BLaER1 (cell line): ENCODE results near the gene ELFN2.

Experiments
- H3K27ac ChIP-seq: shearing (Covaris generic); formaldehyde crosslinking; 2 replicates; pipeline ENCODE4 v1.8.1; 2022
- H3K27me3 ChIP-seq: shearing (Covaris generic); formaldehyde crosslinking; 2 replicates; pipeline ENCODE4 v1.8.1; 2022
- H3K36me3 ChIP-seq: shearing (Covaris generic); formaldehyde crosslinking; 2 replicates; pipeline ENCODE4 v1.8.1; 2022
- H3K4me1 ChIP-seq: shearing (Covaris generic); formaldehyde crosslinking; 2 replicates; pipeline ENCODE4 v1.8.1; 2022
- H3K4me2 ChIP-seq: shearing (Covaris generic); formaldehyde crosslinking; 2 replicates; pipeline ENCODE4 v1.8.1; 2022
- H3K4me3 ChIP-seq: shearing (Covaris generic); formaldehyde crosslinking; 2 replicates; pipeline ENCODE4 v1.8.1; 2022
- H3K9ac ChIP-seq: shearing (Covaris generic); formaldehyde crosslinking; 2 replicates; pipeline ENCODE4 v1.8.1; 2022
- H3K9me3 ChIP-seq: shearing (Covaris generic); formaldehyde crosslinking; 2 replicates; pipeline ENCODE4 v1.8.1; 2022
- H4K20me1 ChIP-seq: shearing (Covaris generic); formaldehyde crosslinking; 2 replicates; pipeline ENCODE4 v1.8.1; 2022
- Cebpa-rat ChIP-seq: shearing (Covaris generic); IDR thresholded peaks from 2 replicates; pipeline ENCODE4 v1.8.1; 2022

Gene ELFN2

DNA sequence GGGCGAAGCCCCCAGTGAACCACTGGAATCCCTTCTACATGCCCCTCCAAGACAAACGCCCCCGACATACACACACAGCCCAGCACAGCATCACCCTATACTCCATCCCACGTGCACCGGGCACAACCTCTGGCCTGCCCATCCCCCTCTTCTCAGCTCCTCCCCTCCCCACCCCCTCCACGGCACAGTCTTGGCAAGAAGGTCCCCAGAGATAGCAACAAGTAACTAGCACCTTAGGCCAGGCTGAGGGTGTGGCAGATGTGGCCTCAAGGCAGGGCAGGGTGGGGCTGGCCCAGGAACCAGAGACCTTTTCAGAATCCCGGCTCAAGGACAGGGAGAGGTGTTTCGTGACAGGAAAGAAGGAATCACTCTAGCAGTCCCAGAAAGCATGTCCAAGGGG lies 90.7 kb downstream of the ELFN2 start:
- H4K20me1 ChIP-seq, result peaks cover 18% of the 10 kb centered on the region; the same call in 1 of the 2 replicates
- no peaks in the 10 kb centered on the region for H3K9me3 ChIP-seq
- H3K27me3 ChIP-seq, result peaks cover 70% of the 10 kb centered on the region
- no peak overlapping the region for H3K9ac ChIP-seq
- H3K4me3 ChIP-seq, result no peak overlapping the region
- H3K4me2 ChIP-seq, result no peak overlapping the region
- no peak for TF ChIP-seq Cebpa-rat
- H3K27ac ChIP-seq, result no peak overlapping the region
- peaks cover 31% of the 10 kb centered on the region for H3K4me1 ChIP-seq
- no peaks in the 10 kb centered on the region for H3K36me3 ChIP-seq

GRCh38 chr22:37335806-37336199 lies 91.5 kb downstream of the ELFN2 start:
- H4K20me1 ChIP-seq, result peaks cover 18% of the 10 kb centered on the region; the same call in 1 of the 2 replicates
- H3K4me1 ChIP-seq, result peaks cover 32% of the 10 kb centered on the region
- H3K36me3 ChIP-seq, result no peaks in the 10 kb centered on the region
- H3K4me2 ChIP-seq, result peak overlapping the region; percentile 33; the same call in 1 of the 2 replicates
- peaks cover 74% of the 10 kb centered on the region for H3K27me3 ChIP-seq
- H3K4me3 ChIP-seq, result no peak overlapping the region
- H3K9ac ChIP-seq, result no peak overlapping the region
- no peak for TF ChIP-seq Cebpa-rat
- no peaks in the 10 kb centered on the region for H3K9me3 ChIP-seq
- no peak overlapping the region for H3K27ac ChIP-seq

GRCh38 chr22:37334859-37335805 lies 92.1 kb downstream of the ELFN2 start:
- Histone ChIP-seq H3K36me3 (no peaks in the 10 kb centered on the region), H3K27me3 (peaks cover 74% of the 10 kb centered on the region), H3K27ac (no peak overlapping the region), H3K9ac (no peak overlapping the region), H3K4me3 (peak overlapping the region; percentile 25; the same call in 1 of the 2 replicates), H3K4me1 (peaks cover 39% of the 10 kb centered on the region), H4K20me1 (peaks cover 18% of the 10 kb centered on the region; the same call in 1 of the 2 replicates), H3K4me2 (peak overlapping the region; percentile 33), H3K9me3 (no peaks in the 10 kb centered on the region)
- TF ChIP-seq Cebpa-rat, result no peak

DNA sequence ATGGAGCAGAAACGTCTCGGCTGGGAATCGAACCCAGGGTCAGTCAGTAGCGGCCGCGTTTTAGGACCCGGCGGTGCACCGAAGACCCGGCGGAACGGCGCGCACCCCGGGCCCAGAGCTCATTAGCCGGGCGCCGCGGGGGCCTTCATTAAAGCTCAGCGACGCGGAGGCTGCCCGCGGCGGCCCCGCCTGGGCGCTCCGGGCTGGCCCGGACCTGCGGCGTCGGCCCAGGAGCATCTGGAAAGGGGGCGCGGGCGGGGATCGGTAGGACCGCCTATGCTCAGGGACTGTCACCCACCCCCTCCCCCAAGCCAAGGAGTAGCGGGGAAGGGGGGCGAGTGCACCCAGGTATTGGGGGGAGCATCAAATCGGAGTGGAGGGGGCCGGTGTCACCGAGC lies 92.8 kb downstream of the ELFN2 start:
- Histone ChIP-seq H3K27me3 (peaks cover 79% of the 10 kb centered on the region), H3K4me3 (0 out of 2 replicates have a peak overlapping the region, but pooled peaks have one; percentile 16), H3K9ac (no peak overlapping the region), H3K27ac (no peak overlapping the region), H3K36me3 (no peaks in the 10 kb centered on the region), H3K4me2 (peak overlapping the region; percentile 33; the same call in 1 of the 2 replicates), H3K4me1 (peaks cover 45% of the 10 kb centered on the region), H4K20me1 (peaks cover 18% of the 10 kb centered on the region; the same call in 1 of the 2 replicates), H3K9me3 (no peaks in the 10 kb centered on the region)
- TF ChIP-seq Cebpa-rat, result no peak

DNA sequence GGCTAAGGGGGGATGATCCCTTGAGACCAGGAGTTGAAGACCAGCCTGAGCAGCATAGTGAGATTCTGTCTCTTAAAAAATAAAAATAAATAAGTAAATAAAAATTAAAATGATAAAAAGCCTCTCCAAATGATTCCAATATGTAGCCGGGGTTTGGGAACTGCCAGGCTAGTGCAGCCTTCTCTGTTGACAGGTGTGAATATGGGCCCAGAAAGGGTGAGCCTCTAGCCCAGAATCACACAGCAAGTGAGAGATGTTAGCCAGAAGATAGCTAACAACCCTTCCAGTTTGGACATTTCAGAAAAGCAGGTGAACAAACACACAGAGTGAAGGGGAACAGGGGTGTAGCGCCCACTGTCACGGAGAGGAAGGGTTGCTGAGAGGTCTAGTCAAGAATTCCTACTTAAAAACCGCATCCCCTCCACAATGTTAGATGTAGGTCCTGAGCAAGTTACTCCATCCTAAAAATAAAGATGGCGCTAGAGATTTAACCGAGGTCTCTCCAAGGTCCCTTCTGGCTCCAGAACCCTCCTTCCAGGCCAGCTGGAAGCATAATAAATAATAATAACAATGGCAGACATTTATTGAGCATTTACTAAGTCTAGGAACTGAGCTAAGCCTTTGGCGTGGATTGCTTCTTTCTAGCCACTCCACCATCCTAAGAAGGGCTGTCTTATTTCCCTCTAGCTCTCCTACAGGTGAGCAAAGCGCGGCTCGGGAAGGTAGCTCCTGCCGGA lies 93.4 kb downstream of the ELFN2 start:
- H3K4me3 ChIP-seq, result 0 out of 2 replicates have a peak overlapping the region, but pooled peaks have one; percentile 16
- no peaks in the 10 kb centered on the region for H3K36me3 ChIP-seq
- H3K4me1 ChIP-seq, result peaks cover 45% of the 10 kb centered on the region
- TF ChIP-seq Cebpa-rat, result no peak
- H3K9me3 ChIP-seq, result no peaks in the 10 kb centered on the region
- peak overlapping the region; percentile 33; the same call in 1 of the 2 replicates for H3K4me2 ChIP-seq
- H4K20me1 ChIP-seq, result peaks cover 18% of the 10 kb centered on the region; the same call in 1 of the 2 replicates
- no peak overlapping the region for H3K27ac ChIP-seq
- no peak overlapping the region for H3K9ac ChIP-seq
- H3K27me3 ChIP-seq, result peaks cover 80% of the 10 kb centered on the region

DNA sequence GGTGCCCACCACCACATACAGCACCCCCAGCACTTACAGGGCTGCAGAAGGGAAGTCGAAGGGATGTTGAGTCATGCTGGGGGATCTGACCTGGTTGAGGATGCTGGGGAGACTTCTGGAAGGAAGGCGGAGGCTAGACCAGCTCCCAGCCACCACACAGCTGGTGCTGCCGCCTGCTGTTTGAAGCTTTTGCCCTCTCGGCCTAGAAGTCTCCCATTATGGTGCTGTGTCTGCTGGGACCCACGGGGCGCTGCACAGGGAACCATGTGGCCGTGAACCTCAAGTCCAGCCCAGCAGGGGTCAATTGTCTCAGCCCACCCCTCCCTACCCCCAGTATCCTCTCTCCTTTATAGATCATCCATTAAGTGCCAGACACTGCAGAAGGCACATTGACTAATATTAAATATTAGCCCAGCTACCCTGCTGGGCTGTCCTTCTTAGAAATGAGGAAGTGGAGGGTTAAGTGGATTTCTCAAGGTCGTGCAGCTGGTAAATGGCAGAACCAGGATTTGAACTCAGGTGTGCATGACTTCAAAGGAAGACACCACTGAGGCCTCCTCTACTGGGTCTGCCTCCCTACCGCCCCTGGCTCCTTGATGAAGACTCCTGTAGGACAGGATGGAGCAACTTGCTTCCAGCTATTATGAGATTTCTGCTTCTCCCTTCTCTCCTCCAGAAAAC lies 95.3 kb downstream of the ELFN2 start:
- H3K9ac ChIP-seq, result no peak overlapping the region
- H3K27me3 ChIP-seq, result peaks cover 81% of the 10 kb centered on the region
- no peaks in the 10 kb centered on the region for H3K9me3 ChIP-seq
- TF ChIP-seq Cebpa-rat, result no peak
- peak overlapping the region; percentile 49; the same call in 1 of the 2 replicates for H3K4me2 ChIP-seq
- no peak overlapping the region for H3K27ac ChIP-seq
- H4K20me1 ChIP-seq, result peaks cover 18% of the 10 kb centered on the region; the same call in 1 of the 2 replicates
- H3K36me3 ChIP-seq, result no peaks in the 10 kb centered on the region
- no peak overlapping the region for H3K4me3 ChIP-seq
- peaks cover 45% of the 10 kb centered on the region for H3K4me1 ChIP-seq

DNA sequence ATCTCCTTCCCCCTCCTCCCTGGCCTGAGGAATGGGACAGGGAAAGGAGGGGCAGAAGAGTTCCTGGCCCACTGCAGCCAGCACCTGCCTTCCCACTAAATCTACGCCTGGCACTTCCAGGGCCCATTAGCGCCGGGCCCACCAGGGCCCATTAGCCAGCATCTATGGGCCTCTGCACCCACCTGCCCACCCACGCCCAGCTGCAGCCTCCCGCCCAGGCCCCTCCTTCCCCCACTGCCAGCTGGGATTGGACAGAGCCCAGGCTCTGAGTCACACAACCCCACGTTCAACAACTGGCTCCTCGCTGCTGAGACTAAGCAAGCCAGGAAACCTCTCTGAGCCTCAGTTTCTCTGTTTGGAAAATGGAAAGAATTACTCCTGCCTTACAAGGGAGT lies 96.2 kb downstream of the ELFN2 start:
- Histone ChIP-seq H3K27ac (no peak overlapping the region), H4K20me1 (peaks cover 17% of the 10 kb centered on the region; the same call in 1 of the 2 replicates), H3K4me3 (no peak overlapping the region), H3K27me3 (peaks cover 81% of the 10 kb centered on the region), H3K36me3 (no peaks in the 10 kb centered on the region), H3K4me2 (peak overlapping the region; percentile 49), H3K4me1 (peaks cover 43% of the 10 kb centered on the region), H3K9me3 (no peaks in the 10 kb centered on the region), H3K9ac (no peak overlapping the region)
- TF ChIP-seq Cebpa-rat, result no peak

GRCh38 chr22:37330200-37331033 lies 96.9 kb downstream of the ELFN2 start:
- Histone ChIP-seq H3K4me2 (peak overlapping the region; percentile 49), H4K20me1 (peaks cover 13% of the 10 kb centered on the region; the same call in 1 of the 2 replicates), H3K27me3 (peaks cover 81% of the 10 kb centered on the region), H3K9me3 (no peaks in the 10 kb centered on the region), H3K36me3 (no peaks in the 10 kb centered on the region), H3K9ac (no peak overlapping the region), H3K27ac (no peak overlapping the region), H3K4me3 (no peak overlapping the region), H3K4me1 (peaks cover 41% of the 10 kb centered on the region)
- peak; percentile 82 for TF ChIP-seq Cebpa-rat
